Spinal cord (tissue), 10 donors: ENCODE measurements around the gene FBXL7. TPM values are rescaled to one million over a fixed set of nuclear protein-coding genes. Genes with fewer than 3 reads are reported as not detected.
A peak's percentile ranks its signal among the peaks of the same experiment; 100 is the strongest.

Source experiments
- DNase-seq, 6 donors: peaks; one replicate each; pipeline versions ENCODE4 v3.0.0 to v3.0.0-alpha.2; 2013 to 2015; ENCODE audit warnings: low spot score in 6 of 6, low read depth in 4 of 6
- H3K27ac ChIP-seq: one replicate; pipeline ENCODE4 v1.5.1; 2013; ENCODE audit warnings: low read depth, low read length, control low read depth
- H3K27me3 ChIP-seq: one replicate; pipeline ENCODE4 v1.6.1; 2013; ENCODE audit warnings: low read length; ENCODE audit not compliant: control insufficient read depth, insufficient read depth
- H3K36me3 ChIP-seq: one replicate; pipeline ENCODE4 v1.6.1; 2013; ENCODE audit warnings: low read length; ENCODE audit not compliant: control insufficient read depth, insufficient read depth
- H3K4me1 ChIP-seq: one replicate; pipeline ENCODE4 v1.6.1; 2013; ENCODE audit warnings: low read length; ENCODE audit not compliant: control insufficient read depth, insufficient read depth
- H3K4me3 ChIP-seq: one replicate; pipeline ENCODE4 v1.5.1; 2013; ENCODE audit warnings: low read depth, low read length, control low read depth
- H3K9me3 ChIP-seq: one replicate; pipeline ENCODE4 v1.6.1; 2013; ENCODE audit warnings: low read length; ENCODE audit not compliant: control insufficient read depth, insufficient read depth
- WGBS: methylation state at CpG from one replicate; pipeline ENCODE4 v1.1.5; 2013; ENCODE audit warnings: missing lambda C conversion rate; ENCODE audit not compliant: insufficient coverage; 5-methylcytosine and 5-hydroxymethylcytosine counted together
- polyA plus RNA-seq, 2 donors: library from polyadenylated mRNA; unstranded; fragments of 120-200 nt; gene quantifications; one replicate each; pipeline ENCODE4 v1.2.1, GENCODE V29; 2013; ENCODE audit not compliant: insufficient read length in 2 of 2
- total RNA-seq, 2 donors: library from RNA; depleted of rRNA in 1 of 2; stranded (reverse); fragments of 120-200 nt in 1 of 2; fragments of >200 nt in 1 of 2; gene quantifications; one replicate each; pipeline versions ENCODE4 v1.2.3 to v1.2.4, GENCODE V29; 2013 to 2014
- donor health status: healthy.

Gene FBXL7
- total and polyA plus RNA-seq, 4 donors = 6.9 to 29.8 (median 24.8) TPM

DNA sequence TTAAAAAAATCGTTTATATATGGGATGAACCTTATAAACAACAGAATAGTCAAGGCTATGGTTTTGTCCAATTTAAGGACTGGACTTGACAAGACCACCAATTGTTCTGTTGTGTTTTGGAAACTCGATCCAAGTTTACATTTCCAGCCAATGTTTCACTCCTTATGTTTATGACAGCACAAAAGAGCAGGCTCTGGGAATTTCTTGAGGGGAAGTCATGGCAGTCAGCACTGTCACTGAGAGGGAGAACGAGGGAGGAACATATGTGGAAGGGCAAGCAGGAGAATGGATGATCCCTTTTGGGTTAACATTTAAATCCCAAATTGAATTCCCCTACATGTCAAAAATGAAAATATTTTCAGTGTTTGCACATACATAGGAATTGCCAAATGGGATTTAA is 387.1 kb downstream of the FBXL7 start:
- Histone ChIP-seq H3K4me3 (no peak overlapping the region), H3K27ac (no peak overlapping the region), H3K4me1 (no peaks in the 10 kb centered on the region), H3K36me3 (no peaks in the 10 kb centered on the region), H3K9me3 (no peaks in the 10 kb centered on the region), H3K27me3 (no peaks in the 10 kb centered on the region)
- no CpG with 5 or more reads among the region's 3 CpGs for WGBS
- DNase-seq = peak in 1 of 6 donors; percentile 18

DNA sequence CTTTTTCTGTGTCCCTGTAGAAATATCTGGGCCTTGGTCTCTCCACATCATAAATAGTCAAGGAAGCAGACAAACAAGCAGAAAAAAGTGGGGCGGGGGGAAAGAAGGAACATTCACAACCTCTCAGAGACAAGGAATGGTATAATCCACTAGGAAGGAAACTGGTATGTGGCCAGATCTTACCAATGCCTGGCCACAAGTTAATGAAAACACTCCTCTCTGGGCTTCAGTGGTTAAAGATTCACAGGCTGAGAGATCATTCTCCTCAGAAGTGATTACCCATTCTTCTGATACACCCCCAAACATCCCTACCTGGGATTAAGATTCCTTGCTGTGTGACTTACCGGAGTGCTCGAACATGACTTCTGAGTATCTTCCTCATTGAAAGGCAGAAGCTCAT is 389.0 kb downstream of the FBXL7 start:
- WGBS = 100% methylated on average over 1 of the region's 3 CpGs
- no peak for DNase-seq
- no peaks in the 10 kb centered on the region for H3K36me3 ChIP-seq
- H3K27ac ChIP-seq = no peak overlapping the region
- H3K27me3 ChIP-seq = no peaks in the 10 kb centered on the region
- no peaks in the 10 kb centered on the region for H3K4me1 ChIP-seq
- no peak overlapping the region for H3K4me3 ChIP-seq
- H3K9me3 ChIP-seq = no peaks in the 10 kb centered on the region

- Histone ChIP-seq H3K36me3 (no peaks in the 10 kb centered on the region), H3K9me3 (no peaks in the 10 kb centered on the region), H3K27me3 (no peaks in the 10 kb centered on the region), H3K4me3 (no peak overlapping the region), H3K4me1 (no peaks in the 10 kb centered on the region), H3K27ac (no peak overlapping the region)
- DNase-seq = no peak
- WGBS = 99% methylated on average over 7 of the region's 11 CpGs
Observed at GRCh38 chr5:15893866-15894265, 393.9 kb downstream of the FBXL7 start.

- H3K4me1 ChIP-seq = no peaks in the 10 kb centered on the region
- H3K27ac ChIP-seq = no peak overlapping the region
- no peaks in the 10 kb centered on the region for H3K36me3 ChIP-seq
- WGBS = 93% methylated on average over 2 of the region's 3 CpGs
- no peak for DNase-seq
- no peaks in the 10 kb centered on the region for H3K27me3 ChIP-seq
- no peak overlapping the region for H3K4me3 ChIP-seq
- H3K9me3 ChIP-seq = no peaks in the 10 kb centered on the region
Observed at GRCh38 chr5:15897656-15898055, 397.7 kb downstream of the FBXL7 start.

DNA sequence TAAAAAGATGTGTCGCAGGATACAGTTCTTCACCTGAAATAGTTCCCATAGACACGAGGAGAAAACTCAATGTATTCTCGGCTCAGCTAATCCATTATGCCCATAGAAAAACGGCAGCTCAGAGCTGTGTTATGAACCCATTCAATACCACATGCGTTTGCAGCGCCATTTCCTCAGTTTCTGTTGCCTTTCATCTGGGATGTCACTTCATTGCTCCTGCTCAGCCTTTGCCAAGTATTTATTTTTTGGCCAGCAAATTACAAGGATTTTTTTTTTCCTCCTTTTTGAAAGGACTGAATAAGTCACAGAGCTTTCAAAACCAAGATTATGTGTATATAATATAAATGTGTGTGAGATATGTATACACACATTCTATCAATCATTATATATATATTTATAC is 398.7 kb downstream of the FBXL7 start:
- WGBS = 86% methylated on average over 6 of the region's 6 CpGs
- Histone ChIP-seq H3K27me3 (no peaks in the 10 kb centered on the region), H3K9me3 (no peaks in the 10 kb centered on the region), H3K4me1 (no peaks in the 10 kb centered on the region), H3K4me3 (no peak overlapping the region), H3K27ac (no peak overlapping the region), H3K36me3 (no peaks in the 10 kb centered on the region)
- no peak for DNase-seq

DNA sequence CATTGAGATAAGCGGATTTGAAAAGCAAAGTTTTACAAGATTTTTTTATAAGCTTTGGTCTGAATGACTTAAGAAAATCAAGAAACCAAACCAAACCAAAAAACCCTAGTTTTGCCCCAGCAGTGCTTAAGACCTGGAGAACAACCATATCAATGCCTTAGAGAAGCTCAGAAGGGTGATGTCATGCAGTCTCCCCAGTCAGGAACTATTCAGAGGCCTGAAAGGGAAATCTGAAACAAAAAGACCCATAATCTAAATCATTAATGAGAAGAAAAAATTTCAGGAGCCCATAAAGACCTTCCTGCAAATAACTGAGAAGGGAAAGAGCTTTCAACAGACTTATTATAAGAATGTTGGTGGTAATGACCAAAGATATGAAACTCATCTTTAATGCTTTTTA is 399.5 kb downstream of the FBXL7 start:
- H3K27ac ChIP-seq = no peak overlapping the region
- WGBS = no CpG with 5 or more reads among the region's 1 CpG
- no peaks in the 10 kb centered on the region for H3K9me3 ChIP-seq
- no peaks in the 10 kb centered on the region for H3K4me1 ChIP-seq
- no peak for DNase-seq
- H3K27me3 ChIP-seq = no peaks in the 10 kb centered on the region
- no peak overlapping the region for H3K4me3 ChIP-seq
- no peaks in the 10 kb centered on the region for H3K36me3 ChIP-seq

GRCh38 chr5:15901151-15901550 is 401.2 kb downstream of the FBXL7 start:
- Histone ChIP-seq H3K9me3 (no peaks in the 10 kb centered on the region), H3K4me1 (no peaks in the 10 kb centered on the region), H3K27ac (no peak overlapping the region), H3K4me3 (no peak overlapping the region), H3K36me3 (no peaks in the 10 kb centered on the region), H3K27me3 (no peaks in the 10 kb centered on the region)
- no peak for DNase-seq
- WGBS = no CpG with 5 or more reads among the region's 2 CpGs

- Histone ChIP-seq H3K9me3 (no peaks in the 10 kb centered on the region), H3K4me1 (no peaks in the 10 kb centered on the region), H3K27me3 (no peaks in the 10 kb centered on the region), H3K27ac (no peak overlapping the region), H3K36me3 (no peaks in the 10 kb centered on the region), H3K4me3 (no peak overlapping the region)
- no peak for DNase-seq
- WGBS = 80% methylated on average over 1 of the region's 6 CpGs
Observed at GRCh38 chr5:15902066-15902465, 402.1 kb downstream of the FBXL7 start.

DNA sequence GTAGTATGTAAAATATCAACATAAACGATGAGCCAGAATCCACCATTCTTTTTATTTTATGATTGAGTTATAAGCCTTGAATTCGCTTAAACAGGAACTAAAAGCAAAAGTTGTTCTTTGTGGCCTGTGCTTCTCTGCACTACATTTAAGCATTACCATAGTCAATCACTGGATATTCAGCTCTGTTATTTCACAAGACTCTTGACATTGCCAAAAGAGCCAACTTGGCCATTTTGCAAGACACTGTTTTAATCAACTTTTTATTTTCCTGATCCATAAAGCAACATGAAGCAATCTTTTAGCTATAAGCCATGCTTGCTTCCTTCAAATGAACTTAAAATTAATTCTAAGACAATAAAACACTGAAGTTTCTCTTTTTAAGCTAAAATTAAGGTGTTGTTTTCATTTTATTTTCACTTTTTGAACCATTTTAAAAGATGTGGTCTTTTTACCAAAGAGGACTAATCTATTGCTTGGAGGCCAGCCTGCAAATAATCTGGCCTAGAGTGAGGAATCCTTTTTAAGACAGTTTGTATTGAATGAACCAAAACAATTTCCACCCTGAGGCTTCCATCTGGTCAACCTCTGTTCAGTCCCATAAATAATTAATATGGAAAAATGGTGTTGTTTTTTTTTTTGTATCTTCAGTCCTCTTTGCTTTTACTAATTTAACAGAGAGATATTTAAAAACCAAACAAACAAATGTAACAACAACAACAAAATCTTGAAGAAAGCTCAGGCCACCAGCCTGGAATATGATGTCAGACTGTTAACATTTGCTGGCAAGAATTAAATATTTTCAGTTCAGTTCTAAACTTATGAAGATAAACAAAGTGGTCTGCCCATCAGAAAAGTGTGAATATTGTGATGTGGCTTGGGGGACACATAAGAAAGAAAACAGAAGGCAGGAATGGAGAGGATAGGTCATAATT is 405.2 kb downstream of the FBXL7 start:
- Histone ChIP-seq H3K36me3 (no peaks in the 10 kb centered on the region), H3K27ac (no peak overlapping the region), H3K4me3 (no peak overlapping the region), H3K9me3 (no peaks in the 10 kb centered on the region), H3K27me3 (no peaks in the 10 kb centered on the region), H3K4me1 (no peaks in the 10 kb centered on the region)
- no peak for DNase-seq
- no CpG with 5 or more reads among the region's 2 CpGs for WGBS

GRCh38 chr5:15914638-15915037 is 414.7 kb downstream of the FBXL7 start:
- no peak for DNase-seq
- 93% methylated on average over 2 of the region's 3 CpGs for WGBS
- no peaks in the 10 kb centered on the region for H3K36me3 ChIP-seq
- no peak overlapping the region for H3K27ac ChIP-seq
- H3K9me3 ChIP-seq = no peaks in the 10 kb centered on the region
- no peak overlapping the region for H3K4me3 ChIP-seq
- H3K27me3 ChIP-seq = no peaks in the 10 kb centered on the region
- no peaks in the 10 kb centered on the region for H3K4me1 ChIP-seq
